A673 (cell line): Measurements from ENCODE around the gene PATJ. TPM values are rescaled to one million over a fixed set of nuclear protein-coding genes. Genes with fewer than 3 reads are reported as not detected.

ENCODE experiments used
- BruUV-seq: library from RNA; stranded (reverse); fragments of 400-500 nt; replicated peaks from 2 replicates; lab custom pipeline; 2021; lab: Mats Ljungman, UMichigan
- CTCF ChIA-PET: fragments of 300-600 bp; sonication (Branson Sonifier 250); formaldehyde crosslinking; loops from one replicate; lab custom pipeline; 2022; ENCODE audit warnings: antibody characterized with exemption; lab: Charles Lee
- POLR2A ChIA-PET: fragments of 300-600 bp; sonication (Branson Sonifier 250); formaldehyde crosslinking; loops from one replicate; lab custom pipeline; 2022; ENCODE audit warnings: antibody characterized with exemption; ENCODE audit not compliant: low non-redundant PET; lab: Charles Lee
- DNase-seq: peaks from one replicate; pipeline ENCODE4 v3.0.0-alpha.2; 2015; ENCODE audit warnings: low spot score
- H3K27ac ChIP-seq: fragments of 200-600 bp; sonication (generic); 2 replicates; pipeline ENCODE4 v1.5.1; 2016; ENCODE audit warnings: mixed run types, low read depth, mild to moderate bottlenecking, mixed read lengths, antibody characterized with exemption, low read length; ENCODE audit not compliant: poor library complexity, severe bottlenecking
- H3K27me3 ChIP-seq: fragments of 200-600 bp; sonication (generic); replicated peaks from 2 replicates; pipeline ENCODE4 v1.6.1; 2017; ENCODE audit warnings: mixed run types, low read depth, mild to moderate bottlenecking, mixed read lengths, antibody characterized with exemption, low read length; ENCODE audit not compliant: insufficient read depth, poor library complexity
- H3K36me3 ChIP-seq: fragments of 200-600 bp; sonication (generic); 2 replicates; pipeline ENCODE4 v1.6.1; 2016; ENCODE audit warnings: mixed run types, mild to moderate bottlenecking, mixed read lengths, antibody characterized with exemption, low read length; ENCODE audit not compliant: insufficient read depth, poor library complexity, severe bottlenecking
- H3K4me1 ChIP-seq: fragments of 200-600 bp; sonication (generic); 2 replicates; pipeline ENCODE4 v1.6.1; 2017; ENCODE audit warnings: mixed run types, mild to moderate bottlenecking, mixed read lengths, antibody characterized with exemption, low read length; ENCODE audit not compliant: insufficient read depth, poor library complexity, severe bottlenecking
- H3K4me3 ChIP-seq: fragments of 200-600 bp; sonication (generic); 2 replicates; pipeline ENCODE4 v1.5.1; 2016; ENCODE audit warnings: low read depth, mixed run types, mild to moderate bottlenecking, mixed read lengths, low read length; ENCODE audit not compliant: poor library complexity, severe bottlenecking
- H3K9me3 ChIP-seq: fragments of 200-600 bp; sonication (generic); 2 replicates; pipeline ENCODE4 v1.6.1; 2016; ENCODE audit warnings: mixed run types, low read depth, mild to moderate bottlenecking, mixed read lengths, antibody characterized with exemption, low read length; ENCODE audit not compliant: poor library complexity, severe bottlenecking
- CTCF ChIP-seq: fragments of 300-800, 200-600 bp; sonication (generic); conservative IDR thresholded peaks from 2 replicates; pipeline ENCODE4 v1.5.1; 2017; ENCODE audit warnings: low read depth, mild to moderate bottlenecking, antibody characterized with exemption, low read length, moderate library complexity, mixed read lengths
- EZH2 ChIP-seq: fragments of 200-600 bp; sonication (generic); IDR thresholded peaks from 2 replicates; pipeline ENCODE4 v1.6.1; 2017; ENCODE audit warnings: borderline replicate concordance, low read depth, mild to moderate bottlenecking, mixed read lengths, antibody characterized with exemption, low read length; ENCODE audit not compliant: poor library complexity, severe bottlenecking
- intact Hi-C: fragments of 100-400 bp; cut with micrococcal nuclease; formaldehyde crosslinking; loops from one replicate; pipeline ENCODE4 v1.10.0; 2022; ENCODE audit not compliant: unreplicated experiment
- total RNA-seq: library from RNA; stranded (reverse); gene quantifications from 2 replicates; pipeline ENCODE4 v1.2.3, GENCODE V29; 2021

Gene PATJ
- total RNA-seq, 1 experiment from 2014 or later: 6.6 TPM

GRCh38 chr1:62050165-62050564, 307.9 kb downstream of the PATJ start:
- ChIA-PET CTCF (no interaction called here), POLR2A (interaction anchor here (0.7 kb wide), 1 partner anchor 129 kb away, joined by 16 read pairs; no protein-coding TSS in a partner anchor)
- Histone ChIP-seq H3K4me3 (no peak overlapping the region), H3K36me3 (no peaks in the 10 kb centered on the region), H3K27me3 (no peaks in the 10 kb centered on the region), H3K4me1 (peaks cover 6% of the 10 kb centered on the region), H3K9me3 (no peaks in the 10 kb centered on the region), H3K27ac (no peak overlapping the region)
- DNase-seq: no peak
- no TSS peak for BruUV-seq
- TF ChIP-seq EZH2 (no peak), CTCF (no peak)
- intact Hi-C loops: no loop called here

- H3K27ac ChIP-seq: no peak overlapping the region
- POLR2A ChIA-PET: no interaction called here
- peaks cover 4% of the 10 kb centered on the region for H3K4me1 ChIP-seq
- CTCF ChIA-PET: no interaction called here
- no peaks in the 10 kb centered on the region for H3K27me3 ChIP-seq
- no peak for DNase-seq
- no TSS peak for BruUV-seq
- H3K9me3 ChIP-seq: no peaks in the 10 kb centered on the region
- no peak for TF ChIP-seq EZH2
- no peak for TF ChIP-seq CTCF
- H3K4me3 ChIP-seq: no peak overlapping the region
- intact Hi-C loops: no loop called here
- no peaks in the 10 kb centered on the region for H3K36me3 ChIP-seq
These were observed 310.7 kb downstream of the PATJ start for GRCh38 chr1:62052946-62053345.

- intact Hi-C loops: no loop called here
- no peaks in the 10 kb centered on the region for H3K36me3 ChIP-seq
- TF ChIP-seq EZH2 (no peak), CTCF (no peak)
- no peaks in the 10 kb centered on the region for H3K27me3 ChIP-seq
- POLR2A ChIA-PET: no interaction called here
- no peak overlapping the region for H3K4me3 ChIP-seq
- DNase-seq: no peak
- H3K27ac ChIP-seq: no peak overlapping the region
- CTCF ChIA-PET: no interaction called here
- BruUV-seq: no TSS peak
- no peaks in the 10 kb centered on the region for H3K9me3 ChIP-seq
- peaks cover 4% of the 10 kb centered on the region for H3K4me1 ChIP-seq
These were observed 311.9 kb downstream of the PATJ start for GRCh38 chr1:62054188-62054587.
